HepG2 (cell line): ENCODE data around the gene DUSP9. TPM values are rescaled to one million over a fixed set of nuclear protein-coding genes. Genes with fewer than 3 reads are reported as not detected.

ENCODE experiments used
- ATAC-seq: fragments of 200-7000 bp; cut with Tn5 transposase; 3 replicates; pipeline ENCODE4 v1.9.1; 2020; ENCODE audit warnings: mild to moderate bottlenecking, moderate library complexity
- BruUV-seq: library from RNA; stranded (reverse); fragments of 400-500 nt; replicated peaks from 2 replicates; lab custom pipeline; 2021; lab: Mats Ljungman, UMichigan
- CTCF ChIA-PET: fragments of 300-600 bp; formaldehyde crosslinking; extraction: SDS; loops from one replicate; lab custom pipeline; 2021; ENCODE audit warnings: low total read pairs, inconsistent platforms, low intra/inter-chr PET ratio; lab: Yijun Ruan, JAX
- POLR2A ChIA-PET: fragments of 350-600 bp; sonication (Branson Sonifier 250); formaldehyde crosslinking; loops from one replicate; lab custom pipeline; 2020; ENCODE audit warnings: antibody characterized with exemption, inconsistent platforms; lab: Yijun Ruan, JAX
- DNase-seq: peaks from one replicate; pipeline ENCODE4 v3.0.0-alpha.2; 2015; ENCODE audit warnings: low spot score
- FAIRE-seq: peaks from 3 replicates; lab custom pipeline; 2011; peaks lifted over from hg19 to GRCh38; lab: Jason Lieb, UNC
- H2AFZ ChIP-seq: one replicate; pipeline ENCODE4 v1.6.1; 2011; ENCODE audit warnings: low read length, inconsistent platforms
- H3K27ac ChIP-seq: fragments of 300-600 bp; 3 replicates; pipeline ENCODE4 v1.8.0; 2011; ENCODE audit warnings: mixed run types, mild to moderate bottlenecking, mixed read lengths, low read length, inconsistent platforms; ENCODE audit not compliant: insufficient read depth; ENCODE audit errors: extremely low read length
- H3K27me3 ChIP-seq, 2 experiments: fragments of 200-600 bp in 1 of 2; 2 replicates in 1 of 2; 3 replicates in 1 of 2; pipeline versions ENCODE4 v1.6.0 to v1.8.0; 2011; ENCODE audit warnings: low read length in 2 of 2, mild to moderate bottlenecking in 2 of 2, moderate library complexity in 2 of 2, inconsistent platforms in 1 of 2; ENCODE audit not compliant: insufficient read depth in 2 of 2, control insufficient read depth in 1 of 2
- H3K36me3 ChIP-seq, 2 experiments: fragments of 200-600 bp in 1 of 2; replicated peaks in 1 of 2; 2 replicates in 1 of 2; 3 replicates in 1 of 2; pipeline versions ENCODE4 v1.5.1 to v1.8.0; 2011; ENCODE audit warnings: low read length in 2 of 2, inconsistent platforms in 1 of 2; ENCODE audit not compliant: insufficient read depth in 2 of 2, control insufficient read depth in 1 of 2
- H3K4me1 ChIP-seq: 2 replicates; pipeline ENCODE4 v1.5.1; 2012; ENCODE audit warnings: low read length, inconsistent platforms; ENCODE audit not compliant: insufficient read depth
- H3K4me2 ChIP-seq: 2 replicates; pipeline ENCODE4 v1.6.0; 2011; ENCODE audit warnings: low read depth, low read length, inconsistent platforms
- H3K4me3 ChIP-seq, 3 experiments: fragments of 200-600 bp in 1 of 3; sonication (generic), shearing (Covaris generic) in 1 of 3; replicated peaks in 1 of 3; 2 replicates each; pipeline ENCODE4 v1.5.1; 2011 to 2016; ENCODE audit warnings: low read length in 3 of 3, inconsistent platforms in 2 of 3, low read depth in 2 of 3, mild to moderate bottlenecking in 2 of 3, control low read depth in 1 of 3, mixed read lengths in 1 of 3; ENCODE audit not compliant: insufficient read depth in 1 of 3
- H3K79me2 ChIP-seq: one replicate; pipeline ENCODE4 v1.6.1; 2011; ENCODE audit warnings: low read length, inconsistent platforms; ENCODE audit not compliant: insufficient read depth
- H3K9ac ChIP-seq: 2 replicates; pipeline ENCODE4 v1.6.0; 2011; ENCODE audit warnings: mild to moderate bottlenecking, low read depth, low read length, inconsistent platforms; ENCODE audit not compliant: insufficient read depth
- H3K9me3 ChIP-seq: 2 replicates; pipeline ENCODE4 v1.5.1; 2012; ENCODE audit warnings: mild to moderate bottlenecking, low read length
- H4K20me1 ChIP-seq: 2 replicates; pipeline ENCODE4 v1.6.0; 2011; ENCODE audit warnings: inconsistent platforms, mild to moderate bottlenecking, low read length, moderate library complexity; ENCODE audit not compliant: insufficient read depth
- BCL6 ChIP-seq: IDR thresholded peaks from 2 replicates; pipeline ENCODE4 v1.6.1; 2016; ENCODE audit warnings: missing genetic modification reagents, missing compliant biosample characterization
- ELF1 ChIP-seq: sonication (generic); formaldehyde crosslinking; IDR thresholded peaks from 2 replicates; pipeline ENCODE4 v1.4.0; 2020; ENCODE audit warnings: missing genetic modification reagents
- HNRNPL ChIP-seq: fragments of 200-400 bp; formaldehyde crosslinking; IDR thresholded peaks from 2 replicates; pipeline ENCODE4 v1.6.1; 2017; ENCODE audit warnings: mild to moderate bottlenecking, low read depth, low read length
- HOXA7 ChIP-seq: sonication (generic); formaldehyde crosslinking; IDR thresholded peaks from 2 replicates; pipeline ENCODE4 v1.8.1; 2022; ENCODE audit warnings: mild to moderate bottlenecking, missing genetic modification reagents, moderate library complexity
- IKZF4 ChIP-seq: sonication (generic); formaldehyde crosslinking; IDR thresholded peaks from 2 replicates; pipeline ENCODE4 v1.5.1; 2020; ENCODE audit warnings: borderline replicate concordance, mild to moderate bottlenecking, low read depth, missing genetic modification reagents; ENCODE audit errors: not compliant biosample characterization
- KAT7 ChIP-seq: IDR thresholded peaks from 2 replicates; pipeline ENCODE4 v1.6.1; 2018; ENCODE audit warnings: borderline replicate concordance, missing compliant biosample characterization
- KDM1A ChIP-seq: IDR thresholded peaks from 2 replicates; pipeline ENCODE4 v1.6.1; 2016; ENCODE audit warnings: missing compliant biosample characterization
- MED13 ChIP-seq: sonication (generic); formaldehyde crosslinking; IDR thresholded peaks from 2 replicates; pipeline ENCODE4 v1.5.0; 2020; ENCODE audit warnings: missing genetic modification reagents
- NFKBIZ ChIP-seq: IDR thresholded peaks from 2 replicates; pipeline ENCODE4 v1.6.1; 2018; ENCODE audit warnings: missing genetic modification reagents, missing compliant biosample characterization
- RBFOX2 ChIP-seq: fragments of 200-400 bp; formaldehyde crosslinking; IDR thresholded peaks from 2 replicates; pipeline ENCODE4 v1.6.1; 2017; ENCODE audit warnings: low read depth, mild to moderate bottlenecking, low read length
- ZC3H13 ChIP-seq: sonication (generic); formaldehyde crosslinking; IDR thresholded peaks from 2 replicates; pipeline ENCODE4 v1.8.1; 2023; ENCODE audit warnings: mild to moderate bottlenecking, missing genetic modification reagents, moderate library complexity
- ZNF296 ChIP-seq: sonication (generic); formaldehyde crosslinking; conservative IDR thresholded peaks from 2 replicates; pipeline ENCODE4 v1.5.0; 2020; ENCODE audit warnings: mild to moderate bottlenecking, missing genetic modification reagents
- ZNF441 ChIP-seq: sonication (generic); formaldehyde crosslinking; IDR thresholded peaks from 2 replicates; pipeline ENCODE4 v1.7.0; 2021; ENCODE audit warnings: missing genetic modification reagents, borderline replicate concordance
- ZNF775 ChIP-seq: sonication (generic); formaldehyde crosslinking; IDR thresholded peaks from 2 replicates; pipeline ENCODE4 v1.4.0; 2020; ENCODE audit warnings: missing genetic modification reagents, mild to moderate bottlenecking, moderate library complexity, borderline replicate concordance
- WGBS: methylation state at CpG from one replicate; pipeline ENCODE4 v1.1.6; 2017; ENCODE audit warnings: low lambda C conversion rate; 5-methylcytosine and 5-hydroxymethylcytosine counted together
- in situ Hi-C: cut with HindIII; loops from 2 replicates; pipeline ENCODE4 v1.10.0; 2017; ENCODE audit warnings: low pct_unique_long_range_greater_than_20kb; ENCODE audit not compliant: extremely low pct_ligation_motif_present
- intact Hi-C: fragments of 100-400 bp; cut with micrococcal nuclease; formaldehyde crosslinking; loops from one replicate; pipeline ENCODE4 v1.10.0; 2022; ENCODE audit not compliant: unreplicated experiment
- polyA plus RNA-seq, 8 experiments: library from polyadenylated mRNA; depleted of rRNA in 3 of 8; stranded (reverse) in 7 of 8; unstranded in 1 of 8; fragments of >200 nt; fragmentation: Illumina TruSeq in 4 of 8; extraction: Trizol in 4 of 8; gene quantifications; 2 replicates each; pipeline versions ENCODE4 v1.2.1 to v1.2.3, GENCODE V29; 2011 to 2016; ENCODE audit warnings: low read depth in 4 of 8, missing spikeins in 1 of 8, mixed read lengths in 1 of 8; ENCODE audit not compliant: insufficient read depth in 1 of 8
- total RNA-seq, 5 experiments: library from RNA; depleted of rRNA; stranded (reverse); fragments of >200 nt; fragmentation: Illumina TruSeq; extraction: Trizol; gene quantifications; 2 replicates each; pipeline ENCODE4 v1.2.3, GENCODE V29; 2016; ENCODE audit warnings: low read depth in 1 of 5
- TF ChIP-seq, protein P1 (sequence below): sonication (generic); formaldehyde crosslinking; IDR thresholded peaks from 2 replicates; pipeline ENCODE4 v1.4.0; 2020; ENCODE audit warnings: missing genetic modification reagents; ENCODE audit errors: not compliant biosample characterization
- TF ChIP-seq, protein P2 (sequence below): sonication (generic); formaldehyde crosslinking; IDR thresholded peaks from 2 replicates; pipeline ENCODE4 v1.9.0; 2022; ENCODE audit warnings: low read depth, missing genetic modification reagents
- TF ChIP-seq, protein P3 (sequence below): sonication (generic); formaldehyde crosslinking; IDR thresholded peaks from 2 replicates; pipeline ENCODE4 v1.5.0; 2020; ENCODE audit warnings: missing genetic modification reagents
- TF ChIP-seq, protein P4 (sequence below): sonication (generic); formaldehyde crosslinking; IDR thresholded peaks from 2 replicates; pipeline ENCODE4 v1.4.0; 2020; ENCODE audit warnings: missing genetic modification reagents

The DUSP9 gene
- total and polyA plus RNA-seq, 2 of the 13 experiments (the other 11 are each of a cell fraction or from before 2014, with no cell fraction given): 235 to 435 TPM

DNA sequence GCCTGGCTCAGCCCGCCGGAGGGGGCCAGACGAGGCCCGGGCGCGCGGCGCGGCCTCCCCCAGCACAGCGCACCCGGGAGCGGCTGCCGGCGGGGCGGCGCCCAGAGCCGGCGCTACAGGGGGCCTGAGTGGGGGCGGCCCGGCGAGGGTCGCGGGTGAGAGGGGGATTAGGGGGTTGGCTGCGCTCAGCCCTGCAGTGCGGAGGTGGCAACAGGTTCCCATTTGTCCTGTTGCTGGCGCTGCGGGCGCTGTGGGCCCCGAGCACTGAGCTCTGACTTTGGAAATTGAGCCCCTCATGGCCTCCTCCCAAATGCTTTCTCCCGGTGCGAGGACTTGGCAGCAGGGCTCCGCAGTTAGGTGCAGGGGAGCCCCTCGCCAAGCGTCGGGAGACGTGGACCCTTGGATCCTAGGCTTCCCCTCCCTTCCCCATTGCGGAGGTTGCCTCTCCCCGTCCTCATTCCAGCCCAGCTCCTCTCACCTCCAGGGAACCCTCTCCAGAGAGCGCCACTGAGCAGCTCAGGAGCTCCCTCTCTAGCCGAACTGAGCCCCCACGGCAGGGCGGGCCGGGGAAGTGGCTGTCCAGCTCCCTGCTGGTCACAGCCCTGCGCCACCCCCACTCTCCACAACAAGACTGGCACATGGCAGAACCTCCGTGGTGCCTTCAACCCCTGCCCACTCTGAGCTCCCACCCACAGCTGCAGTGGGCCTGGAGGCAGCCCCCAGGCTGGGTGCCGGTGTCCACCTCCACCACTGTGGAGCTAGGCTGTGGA lies 2.5 kb upstream of the DUSP9 start:
- Histone ChIP-seq H3K4me3 (peak overlapping the region; percentile 39 to 73 (median 61)), H3K9ac (peak overlapping the region; percentile 65), H3K4me1 (peaks cover 51% of the 10 kb centered on the region), H2AFZ (no peak overlapping the region), H3K27me3 (no peaks in the 10 kb centered on the region; a peak in 1 of 5 replicates), H3K27ac (peak overlapping the region; percentile 81), H3K79me2 (peaks cover 52% of the 10 kb centered on the region), H3K4me2 (peak overlapping the region; percentile 84), H3K36me3 (no peaks in the 10 kb centered on the region; a peak in 1 of 5 replicates), H4K20me1 (peaks cover 8% of the 10 kb centered on the region; the same call in 1 of the 2 replicates), H3K9me3 (no peaks in the 10 kb centered on the region)
- FAIRE-seq (no peak), DNase-seq (no peak), ATAC-seq (peak; percentile 20)
- intact Hi-C loops: loop anchor here (2.0 kb wide), 1 partner anchor 22 kb away; no protein-coding TSS in a partner anchor
- 0% methylated on average over 6 of the region's 46 CpGs for WGBS
- POLR2A ChIA-PET: interaction anchor here (2.2 to 15.1 kb wide), 5 partner anchors 8 to 83 kb away, joined by 6 to 596 read pairs (median 70); no protein-coding TSS in a partner anchor
- CTCF ChIA-PET: interaction anchor here (3.0 kb wide), 1 partner anchor 34 kb away, joined by 10 read pairs; no protein-coding TSS in a partner anchor
- in situ Hi-C loops: loop anchor here (5.0 kb wide), 1 partner anchor 32 kb away; no protein-coding TSS in a partner anchor
- no TSS peak for BruUV-seq
- TF ChIP-seq, protein P1, sequence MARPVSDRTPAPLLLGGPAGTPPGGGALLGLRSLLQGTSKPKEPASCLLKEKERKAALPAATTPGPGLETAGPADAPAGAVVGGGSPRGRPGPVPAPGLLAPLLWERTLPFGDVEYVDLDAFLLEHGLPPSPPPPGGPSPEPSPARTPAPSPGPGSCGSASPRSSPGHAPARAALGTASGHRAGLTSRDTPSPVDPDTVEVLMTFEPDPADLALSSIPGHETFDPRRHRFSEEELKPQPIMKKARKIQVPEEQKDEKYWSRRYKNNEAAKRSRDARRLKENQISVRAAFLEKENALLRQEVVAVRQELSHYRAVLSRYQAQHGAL (CRISPR knock-in tag): no peak
- TF ChIP-seq HOXA7 (CRISPR knock-in tag) (no peak), MED13 (CRISPR knock-in tag) (0 out of 2 replicates have a peak, but pooled peaks have one; percentile 18), ZC3H13 (peak; percentile 25; the same call in 1 of the 2 replicates), HNRNPL (peak; percentile 81; the same call in 1 of the 2 replicates), ZNF775 (no peak), IKZF4 (CRISPR knock-in tag) (no peak), BCL6 (CRISPR knock-in tag) (no peak), ZNF441 (no peak), ZNF296 (CRISPR knock-in tag) (no peak), KAT7 (peak; percentile 38; the same call in 1 of the 2 replicates), RBFOX2 (peak; percentile 61), KDM1A (CRISPR knock-in tag) (no peak), ELF1 (CRISPR knock-in tag) (no peak), NFKBIZ (CRISPR knock-in tag) (no peak)
- TF ChIP-seq, protein P2, sequence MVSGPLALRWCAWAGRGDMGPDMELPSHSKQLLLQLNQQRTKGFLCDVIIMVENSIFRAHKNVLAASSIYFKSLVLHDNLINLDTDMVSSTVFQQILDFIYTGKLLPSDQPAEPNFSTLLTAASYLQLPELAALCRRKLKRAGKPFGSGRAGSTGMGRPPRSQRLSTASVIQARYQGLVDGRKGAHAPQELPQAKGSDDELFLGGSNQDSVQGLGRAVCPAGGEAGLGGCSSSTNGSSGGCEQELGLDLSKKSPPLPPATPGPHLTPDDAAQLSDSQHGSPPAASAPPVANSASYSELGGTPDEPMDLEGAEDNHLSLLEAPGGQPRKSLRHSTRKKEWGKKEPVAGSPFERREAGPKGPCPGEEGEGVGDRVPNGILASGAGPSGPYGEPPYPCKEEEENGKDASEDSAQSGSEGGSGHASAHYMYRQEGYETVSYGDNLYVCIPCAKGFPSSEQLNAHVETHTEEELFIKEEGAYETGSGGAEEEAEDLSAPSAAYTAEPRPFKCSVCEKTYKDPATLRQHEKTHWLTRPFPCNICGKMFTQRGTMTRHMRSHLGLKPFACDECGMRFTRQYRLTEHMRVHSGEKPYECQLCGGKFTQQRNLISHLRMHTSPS (CRISPR knock-in tag): 0 out of 2 replicates have a peak, but pooled peaks have one; percentile 45
- TF ChIP-seq, protein P3, sequence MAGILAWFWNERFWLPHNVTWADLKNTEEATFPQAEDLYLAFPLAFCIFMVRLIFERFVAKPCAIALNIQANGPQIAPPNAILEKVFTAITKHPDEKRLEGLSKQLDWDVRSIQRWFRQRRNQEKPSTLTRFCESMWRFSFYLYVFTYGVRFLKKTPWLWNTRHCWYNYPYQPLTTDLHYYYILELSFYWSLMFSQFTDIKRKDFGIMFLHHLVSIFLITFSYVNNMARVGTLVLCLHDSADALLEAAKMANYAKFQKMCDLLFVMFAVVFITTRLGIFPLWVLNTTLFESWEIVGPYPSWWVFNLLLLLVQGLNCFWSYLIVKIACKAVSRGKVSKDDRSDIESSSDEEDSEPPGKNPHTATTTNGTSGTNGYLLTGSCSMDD (CRISPR knock-in tag): no peak
- TF ChIP-seq, protein P4, sequence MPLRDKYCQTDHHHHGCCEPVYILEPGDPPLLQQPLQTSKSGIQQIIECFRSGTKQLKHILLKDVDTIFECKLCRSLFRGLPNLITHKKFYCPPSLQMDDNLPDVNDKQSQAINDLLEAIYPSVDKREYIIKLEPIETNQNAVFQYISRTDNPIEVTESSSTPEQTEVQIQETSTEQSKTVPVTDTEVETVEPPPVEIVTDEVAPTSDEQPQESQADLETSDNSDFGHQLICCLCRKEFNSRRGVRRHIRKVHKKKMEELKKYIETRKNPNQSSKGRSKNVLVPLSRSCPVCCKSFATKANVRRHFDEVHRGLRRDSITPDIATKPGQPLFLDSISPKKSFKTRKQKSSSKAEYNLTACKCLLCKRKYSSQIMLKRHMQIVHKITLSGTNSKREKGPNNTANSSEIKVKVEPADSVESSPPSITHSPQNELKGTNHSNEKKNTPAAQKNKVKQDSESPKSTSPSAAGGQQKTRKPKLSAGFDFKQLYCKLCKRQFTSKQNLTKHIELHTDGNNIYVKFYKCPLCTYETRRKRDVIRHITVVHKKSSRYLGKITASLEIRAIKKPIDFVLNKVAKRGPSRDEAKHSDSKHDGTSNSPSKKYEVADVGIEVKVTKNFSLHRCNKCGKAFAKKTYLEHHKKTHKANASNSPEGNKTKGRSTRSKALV (CRISPR knock-in tag): no peak
